Dedifferentiated amniotic fluid mesenchymal stem cell (primary cell): ENCODE data around the gene CPLANE1.
"Not testable (repeated sequence)": the region's sequence is repeated elsewhere in the genome, so short reads cannot be mapped to it uniquely, and the experiment has no call there.

ENCODE experiments used
- DNase-seq: peaks from one replicate; pipeline ENCODE4 v3.0.0-alpha.2; 2016; ENCODE audit errors: extremely low spot score

Gene CPLANE1

DNA sequence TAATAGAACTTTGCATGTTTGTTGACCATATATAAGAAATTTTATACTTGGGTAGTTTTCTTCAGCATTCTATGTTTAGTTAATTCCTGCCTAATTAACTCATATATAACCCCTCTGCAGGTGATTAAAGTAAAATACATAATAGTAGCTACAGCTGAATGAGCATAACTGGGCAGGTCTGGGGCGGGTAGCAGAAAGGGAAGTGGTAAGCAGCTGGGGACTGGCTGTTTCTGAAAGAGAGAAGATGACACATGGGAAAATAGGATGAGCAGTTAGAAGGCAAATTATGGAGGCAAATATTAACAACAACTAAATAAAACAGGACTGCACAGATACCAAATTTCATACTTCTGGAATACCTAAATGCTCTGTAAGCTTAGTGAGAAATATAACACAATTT is 128.1 kb downstream of the CPLANE1 start:
- no peak for DNase-seq

DNA sequence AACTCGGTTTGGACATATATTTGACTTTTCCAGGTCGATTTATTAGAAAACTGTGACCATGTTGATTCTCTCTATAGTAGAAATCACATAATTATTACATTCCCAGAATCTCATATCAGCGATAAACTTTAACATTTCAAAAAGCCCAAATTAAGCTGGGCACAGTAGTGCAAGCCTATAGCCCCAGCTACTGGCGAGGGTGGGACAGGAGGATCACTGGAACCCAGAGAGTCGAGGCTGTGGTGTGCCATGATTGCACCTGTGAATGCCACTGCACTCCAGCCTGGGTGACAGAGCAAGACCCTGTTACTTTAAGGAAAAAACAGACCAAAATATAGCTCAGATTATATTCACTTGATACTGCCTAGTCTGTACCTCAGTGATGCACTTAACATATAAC is 128.9 kb downstream of the CPLANE1 start:
- DNase-seq, result no peak

DNA sequence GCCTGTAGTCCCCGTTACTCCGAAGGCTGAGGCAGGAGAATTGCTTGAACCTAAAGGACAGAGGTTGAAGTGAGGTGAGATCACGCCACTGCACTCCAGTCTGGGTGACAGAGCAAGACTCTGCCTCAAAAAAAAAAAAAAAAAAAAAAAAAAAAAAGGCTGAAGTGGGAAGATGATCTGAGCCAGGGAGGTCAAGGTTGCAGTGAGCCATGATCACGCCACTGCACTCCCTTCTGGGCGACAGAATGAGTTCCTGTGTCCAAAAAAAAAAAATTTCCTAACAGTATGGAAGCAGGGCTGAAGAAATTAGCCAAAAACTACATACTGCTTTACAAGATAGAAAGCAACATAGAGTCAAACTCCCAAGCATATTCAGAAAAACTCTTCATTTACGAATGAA is 132.8 kb downstream of the CPLANE1 start:
- DNase-seq, result no peak

DNA sequence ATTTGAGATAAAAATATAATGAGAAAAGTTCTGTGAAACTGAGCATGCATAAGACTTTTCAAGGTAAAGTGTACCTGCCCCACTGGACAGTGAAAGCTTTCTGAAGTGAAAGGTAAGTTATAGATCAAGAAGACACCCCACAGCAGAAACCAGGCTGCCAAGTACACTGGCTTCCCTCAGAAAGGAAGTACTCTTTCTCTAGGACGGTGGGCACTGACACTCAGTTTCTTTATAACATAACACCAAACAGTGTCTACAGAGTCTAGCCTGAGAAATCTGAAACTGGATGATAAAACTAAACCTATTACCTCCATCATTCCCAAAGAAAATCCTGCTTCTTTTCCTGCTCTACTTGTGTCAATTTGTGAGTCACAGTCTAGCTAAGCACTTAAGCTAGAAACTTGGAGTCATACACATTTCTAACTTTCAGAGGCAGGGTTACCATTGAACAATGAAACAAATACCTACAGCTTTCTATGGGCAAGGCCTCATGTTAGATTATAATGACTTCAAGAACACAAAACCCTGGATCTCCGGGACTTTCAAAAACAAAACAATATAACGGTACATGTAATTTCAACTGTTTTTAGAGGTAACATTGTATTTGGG is 136.7 kb downstream of the CPLANE1 start:
- DNase-seq, result no peak

DNA sequence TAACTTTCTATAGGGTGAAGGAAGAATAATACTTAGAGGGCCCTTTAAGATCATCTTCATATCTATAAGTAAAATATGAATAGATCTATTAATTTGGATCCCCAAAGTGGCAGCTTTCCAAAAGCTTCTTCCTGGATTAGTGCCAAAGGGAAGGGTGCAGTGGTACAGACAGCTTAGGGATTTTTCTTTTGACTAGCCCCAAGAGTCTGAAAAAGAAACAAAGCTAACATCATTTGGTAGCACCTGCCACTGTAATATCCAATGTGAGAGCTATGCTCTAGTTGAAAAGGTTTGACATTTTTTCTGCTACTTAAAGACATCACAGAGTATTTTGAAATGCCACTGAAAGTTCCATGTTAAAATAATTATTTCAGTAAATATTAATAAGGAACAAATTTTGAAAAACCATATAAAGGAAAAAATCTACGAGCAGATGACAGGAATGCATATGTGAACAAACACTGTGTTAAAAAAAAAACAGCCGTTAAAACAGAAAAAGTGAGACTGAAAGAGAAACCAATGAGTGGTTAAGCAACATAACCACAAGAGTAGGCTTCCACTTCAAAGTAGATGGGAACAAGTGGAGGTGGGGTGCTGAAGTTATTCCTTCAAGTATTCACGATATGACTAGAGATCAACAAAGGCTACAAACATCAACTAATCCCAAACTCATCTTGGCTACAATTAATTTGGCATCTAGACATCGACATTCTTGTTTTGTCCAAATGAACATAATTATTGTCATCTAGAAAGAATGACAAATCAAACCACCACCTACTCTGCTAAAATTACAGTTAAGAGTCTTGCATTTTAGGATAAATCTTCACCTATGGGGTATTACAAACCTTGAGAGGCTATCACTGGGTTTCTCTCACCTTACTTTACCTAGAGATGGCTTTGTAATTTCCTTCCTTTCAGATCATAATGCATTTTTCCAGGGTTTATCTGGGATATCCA is 137.5 kb downstream of the CPLANE1 start:
- no peak for DNase-seq

DNA sequence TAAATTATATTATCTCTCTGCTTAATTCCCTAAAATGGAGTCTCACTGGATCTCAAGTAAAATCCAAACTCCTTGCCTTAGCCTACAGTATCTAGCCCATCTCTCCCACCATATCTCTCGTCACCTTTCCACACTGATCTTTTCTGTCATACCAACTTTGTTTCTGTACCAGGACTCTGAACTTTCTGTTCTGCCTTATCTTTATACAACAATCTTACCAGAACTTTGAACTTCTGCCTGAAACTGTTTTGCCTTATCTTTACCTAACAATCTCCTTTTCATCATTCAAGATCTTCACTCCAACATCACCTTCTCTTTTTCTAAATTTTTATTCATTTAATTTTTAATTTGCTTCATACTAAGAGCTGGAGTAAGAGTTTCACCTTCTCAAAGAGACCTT is 139.0 kb downstream of the CPLANE1 start:
- DNase-seq, result no peak

DNA sequence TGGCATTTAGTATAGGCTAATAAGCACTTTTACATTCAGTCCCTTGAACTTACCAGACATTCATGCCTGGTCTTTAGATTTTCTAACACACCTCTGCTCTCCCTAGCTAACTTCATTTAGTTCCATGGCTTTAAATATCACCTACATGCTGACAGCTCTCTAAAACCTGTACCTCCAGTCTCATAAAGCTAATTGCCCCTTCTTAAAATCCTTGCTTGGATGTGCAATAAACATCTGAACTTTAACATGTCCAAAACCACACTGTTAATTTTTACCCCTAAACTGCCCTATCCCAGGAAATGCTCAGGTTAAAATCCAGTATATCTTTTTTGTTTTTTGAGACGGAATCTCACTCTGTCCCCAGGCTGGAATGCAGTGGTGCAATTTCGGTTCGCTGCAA is 139.8 kb downstream of the CPLANE1 start:
- DNase-seq, result no peak

DNA sequence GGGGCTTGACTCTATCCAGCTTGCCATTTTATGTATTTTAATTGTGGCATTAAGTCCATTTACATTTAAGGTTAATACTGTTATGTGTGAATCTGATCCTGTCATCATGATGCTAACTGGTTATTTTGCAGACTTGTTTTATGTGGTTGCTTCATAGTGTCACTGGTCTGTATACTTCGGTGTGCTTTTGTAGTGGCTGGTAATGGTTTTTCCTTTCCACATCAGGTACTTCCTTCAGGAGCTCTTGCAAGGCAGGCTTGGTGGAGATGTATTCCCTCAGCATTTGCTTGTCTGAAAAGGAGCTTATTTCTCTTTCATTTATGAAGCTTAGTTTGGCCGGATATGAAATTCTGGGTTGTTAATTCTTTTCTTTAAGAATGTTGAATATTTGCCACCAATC is 145.9 kb downstream of the CPLANE1 start:
- no peak for DNase-seq

DNA sequence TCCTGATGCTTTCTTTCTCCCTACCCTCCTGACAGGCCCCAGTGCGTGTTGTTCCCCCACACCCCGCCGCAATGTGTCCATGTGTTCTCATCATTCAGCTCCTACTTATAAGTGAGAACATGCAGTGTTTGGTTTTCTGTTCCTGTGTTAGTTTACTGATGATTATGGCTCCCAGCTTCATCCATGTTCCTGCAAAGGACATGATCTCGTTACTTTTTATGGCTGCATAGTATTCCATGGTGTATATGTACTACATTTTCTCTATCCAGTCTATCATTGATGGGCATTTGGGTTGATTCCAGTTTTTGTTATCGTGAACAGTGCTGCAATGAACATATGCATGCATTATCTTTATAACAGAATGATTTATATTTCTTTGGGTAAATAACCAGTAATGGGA is 149.9 kb downstream of the CPLANE1 start:
- DNase-seq, result not testable (repeated sequence)

DNA sequence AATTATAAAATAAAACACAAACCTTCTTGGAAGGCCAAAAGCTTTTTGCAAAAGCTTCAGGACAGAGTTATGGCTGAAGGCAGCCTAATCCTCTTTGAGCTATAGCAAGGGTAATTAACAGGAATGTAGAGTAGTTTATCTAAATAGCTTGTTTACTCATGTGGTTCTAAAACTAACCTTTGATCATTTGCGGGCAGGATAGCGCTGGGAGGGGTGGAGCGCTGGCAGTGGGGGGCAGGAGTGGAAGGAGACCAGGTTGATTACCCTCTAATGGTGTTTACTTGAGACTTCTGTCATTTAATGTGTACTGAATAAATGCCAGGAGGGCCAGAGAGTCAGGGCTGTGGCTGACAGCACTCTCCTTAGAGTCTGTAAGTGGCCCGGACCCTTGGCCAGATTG is 155.4 kb downstream of the CPLANE1 start:
- DNase-seq, result not testable (repeated sequence)

DNA sequence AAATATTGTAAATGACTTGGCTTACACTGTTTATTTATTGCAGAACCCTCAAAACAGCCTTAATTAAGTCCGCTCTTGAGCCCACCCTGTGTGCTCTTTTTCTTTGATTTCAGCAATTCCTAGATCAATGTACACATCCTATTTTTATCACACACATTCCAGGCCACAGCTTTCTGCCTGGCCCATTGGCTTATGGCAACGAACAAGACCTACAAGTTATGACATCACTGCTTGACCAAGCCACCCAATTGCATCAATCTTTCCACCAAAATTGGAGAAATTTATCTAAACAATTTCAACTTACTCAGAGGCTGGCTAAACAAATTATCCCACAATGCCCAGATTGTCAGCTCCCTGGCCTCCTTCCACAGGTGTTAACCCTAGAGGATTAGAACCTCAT is 158.4 kb downstream of the CPLANE1 start:
- DNase-seq, result no peak

DNA sequence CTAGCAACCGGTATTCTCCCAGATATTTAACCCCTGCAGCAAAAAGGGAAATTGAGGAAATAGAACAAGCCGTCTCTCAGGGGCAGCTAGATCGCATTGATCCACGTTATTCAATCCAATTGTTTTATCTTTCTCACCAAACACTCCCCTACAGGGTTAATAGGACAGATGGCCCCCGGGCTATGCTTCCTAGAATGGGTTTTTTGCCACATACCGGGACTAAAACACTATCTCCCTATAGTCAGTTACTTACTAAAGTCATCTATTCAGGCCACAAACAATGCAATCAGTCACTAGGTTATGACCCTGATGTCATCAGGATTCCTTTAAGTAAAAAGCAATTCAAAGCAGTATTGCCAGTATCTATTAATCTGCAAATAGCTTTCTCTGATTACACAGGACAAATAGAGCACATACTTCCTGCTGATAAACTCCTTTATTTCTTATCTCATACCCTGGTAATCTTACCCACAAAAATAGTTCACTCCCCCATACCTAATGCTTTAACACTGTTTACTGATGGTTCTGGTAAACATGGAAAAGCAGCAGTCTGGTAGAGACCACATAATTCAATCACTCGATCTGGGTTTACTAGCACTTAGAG is 159.0 kb downstream of the CPLANE1 start:
- no peak for DNase-seq

DNA sequence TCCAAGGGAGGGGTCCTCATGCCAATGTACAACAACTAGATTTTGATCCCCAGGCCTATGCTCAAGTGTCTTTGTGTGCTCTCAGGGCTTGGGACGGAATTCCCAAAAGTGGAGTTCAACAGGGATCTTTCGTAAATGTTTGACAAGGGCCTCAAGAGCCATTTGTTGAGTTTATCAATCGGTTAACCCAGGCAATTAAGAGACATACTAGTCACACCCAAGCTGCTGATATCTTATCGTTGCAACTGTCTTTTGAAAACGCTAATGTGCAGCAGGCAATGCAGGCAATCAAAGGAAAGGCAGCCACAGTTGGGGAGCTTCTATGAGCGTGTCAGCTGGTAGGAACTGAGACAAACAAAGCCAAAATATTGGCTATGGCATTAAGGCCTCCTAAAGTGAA is 161.2 kb downstream of the CPLANE1 start:
- no peak for DNase-seq

DNA sequence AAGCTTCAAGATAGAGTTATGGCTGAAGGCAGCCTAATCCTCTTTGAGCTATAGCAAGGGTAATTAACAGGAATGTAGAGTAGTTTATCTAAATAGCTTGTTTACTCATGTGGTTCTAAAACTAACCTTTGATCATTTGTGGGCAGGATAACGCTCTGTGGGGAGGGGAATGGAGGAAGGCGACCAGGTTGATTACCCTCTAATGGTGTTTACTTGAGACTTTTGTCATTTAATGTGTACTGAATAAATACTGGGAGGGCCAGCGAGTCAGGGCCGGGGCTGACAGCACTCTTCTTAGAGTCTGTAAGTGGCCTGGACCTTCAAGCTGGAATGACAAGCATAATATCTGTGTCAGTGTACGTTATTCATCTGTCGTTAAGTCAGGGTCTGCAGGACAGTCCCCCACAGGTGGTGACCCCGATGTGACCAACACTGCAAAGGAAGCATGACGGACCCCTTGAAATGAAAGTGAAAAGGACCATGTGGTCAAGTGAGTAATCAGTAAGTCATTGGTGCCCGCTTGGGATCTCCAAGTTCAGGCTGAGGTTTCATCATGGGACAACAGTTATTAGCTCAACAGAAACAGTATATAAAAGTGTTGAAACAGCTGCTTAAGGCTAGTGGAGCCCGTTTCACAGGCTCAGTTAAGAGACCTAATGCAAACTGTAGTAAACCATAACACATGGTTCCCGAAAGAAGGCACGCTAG is 162.6 kb downstream of the CPLANE1 start:
- DNase-seq, result no peak

DNA sequence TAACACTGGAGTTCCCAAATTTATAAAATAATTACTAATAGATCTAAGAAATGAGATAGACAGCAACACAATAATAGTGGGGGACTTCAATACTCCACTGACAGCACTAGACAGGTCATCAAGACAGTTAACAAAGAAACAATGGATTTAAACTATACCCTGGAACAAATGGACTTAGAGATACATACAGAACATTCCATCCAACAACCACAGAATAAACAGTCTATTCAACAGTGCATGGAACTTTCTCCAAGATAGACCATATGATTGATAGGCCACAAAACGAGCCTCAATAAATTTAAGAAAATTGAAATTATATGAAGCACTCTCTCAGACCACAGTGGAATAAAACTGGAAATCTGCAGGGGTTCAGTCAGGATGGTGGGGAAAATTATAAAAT is 163.2 kb downstream of the CPLANE1 start:
- not testable (repeated sequence) for DNase-seq

DNA sequence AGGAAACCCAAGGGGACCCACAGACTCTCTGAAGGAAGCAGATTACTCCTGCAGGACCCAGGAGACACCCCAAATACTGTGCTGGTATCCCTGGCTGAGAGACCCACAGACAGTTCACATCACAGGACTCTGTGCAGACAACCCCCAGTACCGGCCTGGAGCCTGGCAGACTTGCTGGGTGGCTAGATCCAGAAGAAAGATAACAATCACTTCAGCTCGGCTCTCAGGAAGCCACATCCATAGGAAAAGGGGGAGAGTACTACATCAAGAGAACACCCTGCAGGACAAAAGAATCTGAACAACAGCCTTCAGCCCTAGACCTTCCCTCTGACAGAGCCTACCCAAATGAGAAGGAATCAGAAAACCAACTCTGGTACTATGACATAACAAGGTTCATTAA is 166.2 kb downstream of the CPLANE1 start:
- DNase-seq, result not testable (repeated sequence)

DNA sequence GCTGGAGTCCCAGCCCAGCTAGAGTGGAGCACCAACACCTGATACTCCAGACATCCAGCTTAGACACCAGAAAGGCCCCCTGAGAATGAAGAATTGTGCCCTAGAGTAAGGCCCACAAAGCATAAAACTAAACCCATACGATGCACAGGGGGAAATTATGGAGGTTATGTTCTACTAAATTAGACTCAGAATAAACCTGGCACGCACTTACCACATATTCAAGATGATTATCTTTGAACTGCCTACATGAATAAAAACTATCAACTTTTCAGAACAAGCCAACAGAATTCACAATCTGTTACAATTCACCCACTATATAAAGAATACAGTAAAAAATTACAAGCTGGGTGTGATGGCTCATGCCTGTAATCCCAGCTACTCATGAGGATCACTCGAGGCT is 168.5 kb downstream of the CPLANE1 start:
- no peak for DNase-seq

DNA sequence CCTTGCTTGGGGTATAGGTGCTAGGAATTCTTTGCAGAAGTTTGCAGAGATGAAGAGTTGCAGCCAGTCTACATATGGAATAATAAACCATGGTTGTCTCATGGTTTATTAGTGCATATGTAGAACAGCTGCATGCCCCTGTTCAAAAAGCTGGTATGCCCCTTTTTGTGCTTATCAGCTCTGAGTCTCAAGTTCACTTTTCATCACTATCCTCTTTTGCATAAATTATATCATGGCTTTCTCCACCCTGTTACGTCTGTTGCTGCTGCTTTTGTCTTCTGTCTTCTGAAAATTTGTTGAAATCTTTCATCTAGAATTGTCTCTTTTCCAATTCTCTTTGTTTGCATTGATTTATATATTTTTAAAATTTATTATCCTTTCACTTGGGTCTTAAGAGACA is 172.0 kb downstream of the CPLANE1 start:
- no peak for DNase-seq

DNA sequence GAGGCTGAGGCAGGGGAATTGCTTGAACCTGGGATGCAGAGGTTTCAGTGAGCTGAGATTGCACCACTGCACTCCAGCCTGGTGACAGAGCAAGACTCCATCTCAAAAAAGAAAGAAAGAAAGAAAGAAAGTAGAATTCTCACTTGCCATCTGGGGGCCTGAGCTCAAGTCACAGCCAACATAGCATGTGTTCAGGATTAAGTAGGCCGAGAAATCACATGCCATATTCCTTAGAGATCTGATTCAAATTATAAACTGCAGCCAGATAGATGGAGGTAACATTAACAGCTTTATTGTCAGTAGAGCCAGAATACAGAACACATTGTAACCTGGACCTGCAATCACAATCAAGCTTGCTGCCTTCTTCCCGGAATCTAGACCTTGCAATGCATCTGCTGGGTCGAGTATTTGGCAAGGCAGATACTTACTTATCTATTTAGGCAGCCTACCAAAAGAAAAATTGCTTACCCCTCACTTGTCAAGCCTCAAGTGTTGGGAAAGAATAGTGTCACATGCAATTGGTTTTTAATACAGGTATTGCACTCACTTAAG is 173.7 kb downstream of the CPLANE1 start:
- DNase-seq, result no peak

DNA sequence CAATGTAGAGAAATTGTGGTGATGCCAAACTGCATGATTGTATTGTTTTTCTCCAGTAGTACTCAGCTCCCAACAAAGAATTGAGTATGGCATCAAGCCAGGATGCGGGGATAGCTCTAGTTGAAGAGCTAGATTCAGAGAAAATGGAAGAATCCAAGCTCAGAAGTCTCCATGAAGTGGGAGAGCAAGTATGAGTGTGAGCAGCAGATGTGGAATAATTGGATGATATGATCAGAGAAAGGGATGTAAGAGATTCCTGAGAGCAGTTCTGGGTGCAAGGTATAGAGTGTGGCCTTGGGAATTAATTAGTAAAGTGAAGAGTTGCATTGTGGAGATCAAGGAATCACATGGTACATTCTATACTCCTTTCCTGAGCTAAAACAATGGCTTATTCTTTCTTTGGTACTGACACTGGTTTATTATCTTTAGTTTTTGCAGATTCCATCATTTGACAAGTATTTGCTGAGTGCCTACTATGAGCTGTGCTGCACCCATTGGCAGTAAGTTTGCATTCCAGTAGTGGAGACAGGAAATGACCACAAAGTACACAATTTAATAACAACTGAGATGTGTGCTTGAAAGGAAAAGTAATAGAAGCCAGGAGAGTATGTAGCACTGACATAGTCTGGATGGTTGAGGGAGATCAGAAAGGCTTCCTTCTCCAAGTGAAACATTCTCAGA is 177.1 kb downstream of the CPLANE1 start:
- peak; percentile 41 for DNase-seq

DNA sequence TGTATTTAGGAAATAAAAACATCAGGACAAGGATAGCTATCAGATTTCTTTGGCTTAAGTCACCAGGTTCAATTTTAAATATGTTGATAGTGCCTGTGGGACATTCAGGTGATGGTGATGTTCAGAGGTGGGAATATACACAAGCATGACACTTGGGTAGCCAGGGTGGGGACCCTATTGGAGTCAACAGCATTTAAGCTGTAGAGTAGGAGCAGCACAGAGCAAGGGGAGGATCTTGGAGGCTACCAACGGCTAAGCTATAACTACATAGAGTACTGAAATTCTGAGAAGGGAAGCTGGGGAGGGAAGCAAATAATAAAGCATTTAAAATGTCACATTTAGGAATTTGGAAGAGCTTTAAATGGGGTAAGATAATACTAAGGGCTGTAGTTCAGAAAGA is 177.7 kb downstream of the CPLANE1 start:
- DNase-seq, result no peak
